Measurements from ENCODE around the gene FAM151B.

FAM151B gene

DNA sequence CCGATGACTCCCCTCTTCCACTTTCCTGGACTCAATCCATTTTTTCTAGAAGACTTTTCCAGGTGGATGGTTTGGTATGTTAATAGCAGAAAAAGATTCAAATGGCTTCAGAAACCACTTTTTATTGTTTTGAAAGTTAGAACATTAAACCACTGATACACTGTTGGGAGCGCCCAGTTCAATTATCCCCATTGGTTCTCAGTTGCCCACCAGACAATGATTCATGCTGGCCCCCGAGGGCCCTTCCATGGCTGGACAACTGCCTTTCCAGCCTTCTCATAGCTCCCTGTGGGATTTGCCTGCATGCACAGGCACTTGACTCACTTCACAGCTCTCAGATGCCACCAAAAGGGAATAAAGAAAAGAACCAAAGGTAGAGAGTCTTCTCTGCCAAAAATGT lies 103.5 kb downstream of the FAM151B start:
- no peak for DNase-seq

- no peak for DNase-seq
Observed at GRCh38 chr5:80592105-80592504, 104.2 kb downstream of the FAM151B start.
